Measurements from ENCODE around the gene KRT84.

KRT84 gene

DNA sequence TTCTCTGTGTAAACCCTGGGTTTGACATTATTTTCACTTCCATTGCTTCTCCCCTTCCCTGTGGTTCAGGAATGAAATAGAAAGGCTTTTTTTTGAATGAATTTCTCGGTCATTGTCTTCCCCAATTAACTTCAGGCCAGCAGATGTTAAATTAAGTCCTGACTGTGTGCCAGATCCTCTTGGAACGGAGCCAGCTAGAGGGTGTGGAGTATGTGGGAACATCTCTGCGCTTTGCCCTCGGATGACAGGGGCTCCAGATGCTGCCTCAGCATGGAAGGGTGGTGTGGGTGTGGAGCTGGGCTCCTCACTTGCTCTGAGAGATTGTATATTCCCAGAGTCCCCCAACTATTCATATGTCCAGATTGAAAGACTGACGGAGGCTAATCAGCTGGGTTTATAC is 31.3 kb downstream of the KRT84 start:
- H3K79me2 ChIP-seq: no peaks in the 10 kb centered on the region
- no peaks in the 10 kb centered on the region for H3K36me3 ChIP-seq (ENCODE audit: control insufficient read depth, insufficient read depth, low read length)
- H3K9me3 ChIP-seq (ENCODE audit: control insufficient read depth, low read length): no peaks in the 10 kb centered on the region
- no peak overlapping the region for H3K4me3 ChIP-seq (ENCODE audit: low read depth, low read length)
- TF ChIP-seq, protein P1, sequence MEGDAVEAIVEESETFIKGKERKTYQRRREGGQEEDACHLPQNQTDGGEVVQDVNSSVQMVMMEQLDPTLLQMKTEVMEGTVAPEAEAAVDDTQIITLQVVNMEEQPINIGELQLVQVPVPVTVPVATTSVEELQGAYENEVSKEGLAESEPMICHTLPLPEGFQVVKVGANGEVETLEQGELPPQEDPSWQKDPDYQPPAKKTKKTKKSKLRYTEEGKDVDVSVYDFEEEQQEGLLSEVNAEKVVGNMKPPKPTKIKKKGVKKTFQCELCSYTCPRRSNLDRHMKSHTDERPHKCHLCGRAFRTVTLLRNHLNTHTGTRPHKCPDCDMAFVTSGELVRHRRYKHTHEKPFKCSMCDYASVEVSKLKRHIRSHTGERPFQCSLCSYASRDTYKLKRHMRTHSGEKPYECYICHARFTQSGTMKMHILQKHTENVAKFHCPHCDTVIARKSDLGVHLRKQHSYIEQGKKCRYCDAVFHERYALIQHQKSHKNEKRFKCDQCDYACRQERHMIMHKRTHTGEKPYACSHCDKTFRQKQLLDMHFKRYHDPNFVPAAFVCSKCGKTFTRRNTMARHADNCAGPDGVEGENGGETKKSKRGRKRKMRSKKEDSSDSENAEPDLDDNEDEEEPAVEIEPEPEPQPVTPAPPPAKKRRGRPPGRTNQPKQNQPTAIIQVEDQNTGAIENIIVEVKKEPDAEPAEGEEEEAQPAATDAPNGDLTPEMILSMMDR (IDR thresholded peaks at IDR 0.05): no peak
- H3K27ac ChIP-seq: no peak overlapping the region
- H3K4me2 ChIP-seq (ENCODE audit: low read length): no peak overlapping the region
- no peaks in the 10 kb centered on the region for H3K4me1 ChIP-seq
- no peak overlapping the region for H3K9ac ChIP-seq
- no peak overlapping the region for H2AFZ ChIP-seq
- H3K27me3 ChIP-seq (ENCODE audit: control insufficient read depth, insufficient read depth, low read length): no peaks in the 10 kb centered on the region

DNA sequence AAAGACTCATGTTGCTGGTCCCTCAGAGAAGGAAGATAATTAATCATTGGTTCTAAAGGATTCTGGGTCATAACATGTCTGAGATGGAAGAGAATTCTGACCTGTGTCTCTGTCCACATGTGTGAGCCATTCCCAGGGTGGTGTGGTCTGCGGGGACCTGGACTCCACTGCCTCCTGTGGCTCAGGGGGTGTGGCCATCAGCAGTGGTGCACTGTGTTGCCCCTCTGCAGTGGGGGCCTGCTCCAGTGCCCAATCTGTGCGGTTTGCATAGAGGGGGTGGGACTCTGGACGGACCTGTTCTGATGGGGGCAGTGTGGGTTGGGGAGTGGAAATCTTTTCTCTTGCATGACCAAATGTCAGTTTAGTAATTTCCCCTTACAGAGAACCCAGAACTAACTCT is 31.7 kb downstream of the KRT84 start:
- Histone ChIP-seq H3K27ac (no peak overlapping the region), H3K4me2 (ENCODE audit: low read length) (no peak overlapping the region), H3K36me3 (ENCODE audit: control insufficient read depth, insufficient read depth, low read length) (no peaks in the 10 kb centered on the region), H3K9me3 (ENCODE audit: control insufficient read depth, low read length) (no peaks in the 10 kb centered on the region), H3K4me3 (ENCODE audit: low read depth, low read length) (no peak overlapping the region), H3K79me2 (no peaks in the 10 kb centered on the region), H3K27me3 (ENCODE audit: control insufficient read depth, insufficient read depth, low read length) (no peaks in the 10 kb centered on the region), H3K4me1 (no peaks in the 10 kb centered on the region), H2AFZ (no peak overlapping the region), H3K9ac (no peak overlapping the region)
- TF ChIP-seq, protein P1 (IDR thresholded peaks at IDR 0.05): no peak

DNA sequence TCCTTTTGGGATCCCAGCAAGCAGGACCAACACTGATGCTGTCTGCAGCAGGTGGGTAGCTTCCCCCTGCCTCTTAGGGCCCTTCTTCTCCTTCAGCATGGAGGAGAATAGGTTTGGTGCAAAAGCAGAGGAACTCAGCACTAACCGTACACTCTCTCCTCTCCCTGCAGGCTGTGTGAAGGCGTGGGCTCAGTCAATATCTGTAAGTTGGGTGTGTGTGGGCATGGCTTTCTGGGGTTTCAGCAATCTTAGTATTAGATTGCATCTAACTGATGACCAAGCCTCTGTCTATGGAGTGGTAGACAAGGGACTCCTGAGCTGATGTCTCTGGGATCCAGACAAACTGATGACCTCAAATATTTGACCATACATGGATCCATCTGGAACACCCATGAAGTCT is 32.5 kb downstream of the KRT84 start:
- H3K9ac ChIP-seq: no peak overlapping the region
- TF ChIP-seq, protein P1 (IDR thresholded peaks at IDR 0.05): no peak
- no peak overlapping the region for H3K4me2 ChIP-seq (ENCODE audit: low read length)
- H3K79me2 ChIP-seq: no peaks in the 10 kb centered on the region
- no peaks in the 10 kb centered on the region for H3K36me3 ChIP-seq (ENCODE audit: control insufficient read depth, insufficient read depth, low read length)
- H3K4me3 ChIP-seq (ENCODE audit: low read depth, low read length): no peak overlapping the region
- H3K27ac ChIP-seq: no peak overlapping the region
- no peaks in the 10 kb centered on the region for H3K9me3 ChIP-seq (ENCODE audit: control insufficient read depth, low read length)
- H3K27me3 ChIP-seq (ENCODE audit: control insufficient read depth, insufficient read depth, low read length): no peaks in the 10 kb centered on the region
- no peak overlapping the region for H2AFZ ChIP-seq
- no peaks in the 10 kb centered on the region for H3K4me1 ChIP-seq

DNA sequence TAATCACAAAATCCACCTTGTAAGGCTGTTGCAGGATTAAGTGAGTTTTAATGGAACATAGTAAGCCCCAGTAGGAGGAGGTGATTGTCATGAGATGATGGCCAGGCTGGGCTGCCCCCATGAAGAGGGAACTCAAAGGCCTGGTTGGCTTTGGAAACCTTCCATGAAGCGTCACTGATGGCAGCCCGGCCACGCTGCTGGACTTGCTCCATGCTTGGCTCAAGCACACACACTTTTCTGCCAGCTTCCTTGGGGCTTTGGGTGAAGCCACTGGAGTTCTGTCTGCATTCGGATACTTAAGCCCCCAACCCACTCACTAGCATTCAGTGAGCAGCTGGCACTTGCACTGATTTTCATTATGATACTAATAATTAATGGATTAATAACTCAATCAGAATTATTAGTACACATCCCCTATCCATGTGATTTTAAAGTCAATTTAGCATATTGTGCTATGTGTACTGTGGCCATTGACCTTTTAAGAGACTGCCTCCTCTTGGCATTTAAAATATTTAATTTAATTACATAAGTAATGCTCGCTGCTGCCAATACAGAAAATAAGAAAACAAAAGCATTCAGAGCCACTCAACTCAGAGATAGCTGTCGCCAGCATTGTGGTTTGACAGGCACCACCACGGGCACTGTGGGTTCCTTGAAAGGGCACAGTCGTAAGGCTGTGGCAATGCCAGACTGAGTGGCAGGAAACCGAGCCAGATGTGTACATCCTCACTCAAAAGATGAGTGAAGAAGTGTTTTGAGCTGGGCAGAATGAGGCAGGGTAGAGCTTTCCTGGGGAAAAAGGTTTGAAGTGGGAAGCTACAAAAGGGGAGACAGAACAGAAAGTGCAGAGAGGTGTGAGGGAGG is 34.0 kb downstream of the KRT84 start:
- Histone ChIP-seq H3K36me3 (ENCODE audit: control insufficient read depth, insufficient read depth, low read length) (no peaks in the 10 kb centered on the region), H3K4me2 (ENCODE audit: low read length) (no peak overlapping the region), H3K4me1 (no peaks in the 10 kb centered on the region), H3K9me3 (ENCODE audit: control insufficient read depth, low read length) (no peaks in the 10 kb centered on the region), H3K9ac (no peak overlapping the region), H2AFZ (no peak overlapping the region), H3K79me2 (no peaks in the 10 kb centered on the region), H3K27me3 (ENCODE audit: control insufficient read depth, insufficient read depth, low read length) (no peaks in the 10 kb centered on the region), H3K4me3 (ENCODE audit: low read depth, low read length) (no peak overlapping the region), H3K27ac (no peak overlapping the region)
- TF ChIP-seq, protein P1 (IDR thresholded peaks at IDR 0.05): no peak

DNA sequence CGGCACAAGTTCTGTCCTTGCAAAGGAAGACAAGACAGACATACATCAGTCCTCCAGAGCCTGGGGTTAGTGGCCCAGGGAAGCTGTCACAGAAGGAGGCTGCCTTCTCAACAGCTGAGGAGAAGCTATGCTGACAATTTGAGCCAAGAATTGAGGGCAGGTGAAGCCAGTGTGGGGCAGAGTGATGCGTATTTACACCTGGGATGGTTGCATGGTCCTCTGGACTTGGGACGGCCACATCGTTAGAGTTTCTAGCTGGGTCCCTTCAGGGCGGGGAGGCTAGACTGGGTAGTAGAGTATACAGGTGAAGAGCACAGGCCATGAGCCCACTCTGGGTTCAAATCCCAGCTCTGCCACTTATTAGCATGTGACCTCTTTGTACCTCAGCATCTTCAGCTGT is 34.7 kb downstream of the KRT84 start:
- Histone ChIP-seq H3K36me3 (ENCODE audit: control insufficient read depth, insufficient read depth, low read length) (no peaks in the 10 kb centered on the region), H3K4me3 (ENCODE audit: low read depth, low read length) (no peak overlapping the region), H3K9ac (no peak overlapping the region), H2AFZ (no peak overlapping the region), H3K79me2 (no peaks in the 10 kb centered on the region), H3K9me3 (ENCODE audit: control insufficient read depth, low read length) (no peaks in the 10 kb centered on the region), H3K4me1 (no peaks in the 10 kb centered on the region), H3K27me3 (ENCODE audit: control insufficient read depth, insufficient read depth, low read length) (no peaks in the 10 kb centered on the region), H3K4me2 (ENCODE audit: low read length) (no peak overlapping the region), H3K27ac (no peak overlapping the region)
- TF ChIP-seq, protein P1 (IDR thresholded peaks at IDR 0.05): no peak
